ENCODE results near the gene HDAC4.

Gene HDAC4

DNA sequence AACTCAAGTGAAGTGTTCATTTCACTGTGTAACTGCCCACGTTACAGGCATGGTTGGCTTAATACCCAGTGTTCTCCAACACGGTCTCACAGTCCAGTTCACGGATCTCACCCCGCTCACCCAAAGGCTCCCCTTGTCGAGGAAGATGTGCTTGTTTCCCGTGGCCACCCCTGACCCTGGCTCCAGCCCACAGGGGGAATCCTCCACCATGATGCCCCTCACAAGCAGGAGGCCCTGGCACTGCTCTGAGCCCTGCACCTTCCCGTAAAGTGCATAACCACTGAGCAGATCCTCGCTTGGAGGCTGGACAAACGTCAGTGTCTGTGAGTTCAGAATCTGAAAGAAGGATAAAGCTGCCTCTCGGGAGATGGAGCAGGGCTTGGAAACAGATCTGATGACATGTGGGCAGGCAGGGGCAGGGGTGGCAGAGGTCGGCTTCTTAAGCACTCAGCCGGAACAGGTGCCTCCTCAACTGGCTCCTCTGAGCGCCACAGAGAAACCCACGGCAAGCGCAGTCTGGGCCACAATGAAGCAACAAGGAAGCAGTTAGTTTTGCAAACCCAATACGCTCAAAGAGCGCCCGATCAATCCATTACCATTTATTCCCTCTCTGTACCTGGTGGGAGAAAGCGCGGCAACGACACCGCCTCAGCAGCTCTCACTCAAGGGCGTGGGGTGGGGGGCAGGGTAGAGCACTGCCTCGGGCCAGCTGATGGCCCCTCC, 17.6 kb downstream of the HDAC4 start:
- no peak for DNase-seq

DNA sequence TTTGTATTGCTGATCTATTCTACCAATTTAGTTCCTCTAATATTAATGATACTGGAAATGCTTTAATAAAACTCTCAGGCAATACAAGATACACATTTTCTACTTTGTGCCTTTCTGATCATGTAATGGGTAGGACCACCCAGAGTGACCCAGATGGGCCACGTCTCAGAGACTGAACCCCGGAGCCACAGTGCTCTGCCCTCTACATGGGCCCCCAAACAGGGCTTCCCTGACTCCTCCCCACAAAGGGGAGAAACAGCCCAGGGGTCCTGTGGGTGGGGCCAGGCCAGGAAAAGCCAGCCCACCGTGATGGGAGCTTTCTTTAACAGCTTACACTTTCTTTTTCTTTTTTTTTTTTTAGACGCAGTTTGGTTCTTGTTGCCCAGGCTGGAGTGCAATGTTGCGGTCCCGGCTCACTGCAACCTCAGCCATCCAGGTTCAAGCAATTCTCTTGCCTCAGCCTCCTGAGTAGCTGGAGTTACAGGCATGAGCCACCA, 18.4 kb downstream of the HDAC4 start:
- no peak for DNase-seq

DNA sequence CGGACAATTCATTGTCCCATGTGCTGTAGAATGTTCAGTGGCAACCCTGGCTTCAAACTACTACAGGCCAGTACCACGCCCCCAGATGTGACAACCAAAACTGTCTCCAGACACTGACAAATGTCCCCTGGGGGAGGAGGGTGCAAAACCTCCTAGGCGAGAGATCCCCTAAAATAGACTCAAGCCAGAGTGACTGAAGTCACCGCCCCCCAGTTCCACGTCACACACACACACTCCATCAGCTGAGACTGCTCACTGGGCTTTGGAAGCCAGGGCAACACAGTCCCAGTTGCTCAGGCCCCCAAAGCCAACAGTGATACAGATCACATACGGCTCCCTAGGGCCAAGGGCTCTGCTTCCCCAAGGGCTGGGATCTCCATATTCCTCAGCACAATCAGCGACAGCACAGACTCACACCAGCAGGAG, 19.1 kb downstream of the HDAC4 start:
- DNase-seq = peak in 1 of 2 donors; percentile 28

GRCh38 chr2:239380831-239381708, 19.8 kb downstream of the HDAC4 start:
- DNase-seq = peak; percentile 55 to 68

GRCh38 chr2:239379641-239380170, 21.1 kb downstream of the HDAC4 start:
- no peak for DNase-seq

DNA sequence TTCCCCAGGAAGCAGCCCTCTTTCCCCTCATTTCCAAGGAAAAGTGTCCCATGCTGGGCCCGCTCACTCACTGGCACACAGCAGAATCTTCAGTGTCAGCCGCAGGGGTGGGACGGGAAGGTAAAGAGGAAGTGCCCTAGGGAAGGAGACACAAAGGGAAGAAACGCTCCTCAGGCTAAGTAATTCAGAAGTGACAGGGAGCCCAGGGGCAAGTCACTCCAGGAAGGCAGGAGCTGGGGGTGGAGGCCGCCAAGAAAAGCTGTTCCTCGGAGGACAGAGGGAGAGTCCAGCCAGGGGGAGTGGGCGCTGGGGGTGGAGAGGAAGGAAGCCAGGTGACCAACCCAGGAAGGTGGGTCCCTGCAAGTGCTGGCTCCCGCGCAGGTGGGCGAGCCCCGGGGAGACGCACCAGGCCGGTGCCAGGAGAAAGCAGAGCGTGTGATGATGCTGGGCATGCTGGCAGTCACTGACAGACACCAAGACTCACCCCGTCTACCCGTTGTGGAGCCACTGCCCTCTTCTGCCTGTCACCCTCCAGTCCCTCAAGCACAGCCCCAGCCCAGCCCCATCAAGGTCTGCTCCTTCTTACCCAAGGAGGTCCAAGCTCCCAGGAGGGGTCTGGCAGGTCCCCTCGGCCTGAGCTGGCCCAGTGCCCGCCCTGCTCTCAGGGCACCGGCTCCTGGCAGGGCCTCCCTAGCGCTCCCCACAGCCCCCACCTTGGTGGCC, 21.7 kb downstream of the HDAC4 start:
- peak; percentile 36 to 37 for DNase-seq

DNA sequence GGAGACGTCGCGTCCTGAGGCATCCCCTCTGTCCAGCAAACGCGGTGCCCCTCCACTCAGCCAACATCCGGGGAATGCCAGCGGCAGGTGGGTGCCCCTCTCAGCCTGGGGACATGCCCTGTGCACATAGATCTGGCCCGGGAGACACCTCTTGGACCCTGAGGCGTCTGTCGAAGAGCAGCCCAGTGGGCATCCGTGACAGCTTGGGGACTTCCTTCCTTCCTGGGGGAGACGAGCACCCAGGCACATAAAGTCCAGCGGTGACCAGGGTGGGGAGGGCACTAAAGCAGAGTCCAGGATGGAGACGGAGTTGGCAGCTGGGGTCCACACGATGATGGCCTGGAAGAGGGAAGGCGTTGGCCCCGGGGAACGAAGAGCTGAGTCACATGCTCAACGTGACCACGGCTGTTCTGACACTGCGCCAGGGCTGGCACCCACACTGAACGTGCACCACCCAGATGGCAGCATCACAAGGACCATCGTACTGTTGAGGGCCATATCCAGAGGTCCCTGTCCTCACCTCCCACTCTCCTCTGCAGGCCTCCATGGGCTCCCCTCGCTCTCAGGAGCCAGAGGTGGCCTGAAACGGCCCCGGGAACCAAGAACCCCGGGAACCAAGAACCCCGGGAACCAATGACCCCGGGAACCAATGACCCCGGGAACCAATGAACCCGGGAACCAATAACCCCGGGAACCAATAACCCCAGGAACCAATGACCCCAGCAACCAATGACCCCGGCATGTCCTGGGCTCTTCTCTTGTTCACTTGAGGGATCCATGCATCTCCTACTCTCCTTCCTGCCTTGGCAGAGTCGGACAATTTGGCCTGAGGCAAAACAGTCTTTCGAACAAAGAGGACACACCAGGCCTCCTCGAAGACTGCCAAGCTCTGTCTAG, 22.6 kb downstream of the HDAC4 start:
- no peak for DNase-seq

GRCh38 chr2:239377591-239377990, 23.2 kb downstream of the HDAC4 start:
- no peak for DNase-seq

GRCh38 chr2:239376942-239377531, 23.8 kb downstream of the HDAC4 start:
- no peak for DNase-seq

DNA sequence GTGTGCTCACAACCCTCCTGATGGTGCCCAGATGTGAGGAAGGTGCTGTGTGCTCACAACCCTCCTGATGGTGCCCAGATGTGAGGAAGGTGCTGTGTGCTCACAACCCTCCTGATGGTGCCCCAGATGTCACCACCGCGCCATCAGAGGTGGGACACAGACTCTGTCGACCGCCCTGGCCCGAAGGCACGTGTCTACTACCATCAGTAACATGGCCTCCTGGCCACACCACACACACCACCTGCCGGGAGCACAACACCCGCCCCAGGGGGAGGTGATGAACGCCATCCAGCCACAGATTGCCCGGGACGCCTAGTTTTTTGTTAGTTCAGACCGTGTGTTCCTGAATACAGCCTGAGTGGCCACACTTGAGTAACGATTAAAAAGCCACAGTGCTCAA, 24.5 kb downstream of the HDAC4 start:
- no peak for DNase-seq

- DNase-seq = no peak
These were observed 25.4 kb downstream of the HDAC4 start for GRCh38 chr2:239375278-239376061.

DNA sequence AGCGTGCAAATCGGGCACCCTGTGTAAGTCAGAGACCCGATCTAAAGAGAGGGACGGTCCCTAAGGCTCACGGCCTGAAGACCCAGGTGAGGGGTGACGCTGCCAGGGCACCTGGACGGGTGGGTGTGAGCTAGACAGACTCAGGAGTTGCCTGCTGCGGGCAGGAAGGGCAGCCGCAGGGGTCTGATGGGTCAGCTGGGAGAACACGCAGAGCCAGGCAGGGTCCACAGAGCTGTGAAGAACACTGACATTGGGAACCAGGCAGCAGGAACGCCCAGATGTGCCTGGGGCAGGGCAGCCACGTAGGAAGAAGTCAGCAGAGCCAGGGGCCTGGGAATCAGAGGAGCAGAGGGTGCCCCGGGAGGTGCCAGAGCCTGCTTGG, 25.9 kb downstream of the HDAC4 start:
- DNase-seq = no peak

GRCh38 chr2:239372835-239373234, 28.0 kb downstream of the HDAC4 start:
- DNase-seq = no peak

- DNase-seq = no peak
These were observed 28.8 kb downstream of the HDAC4 start for GRCh38 chr2:239371726-239372686.

GRCh38 chr2:239370876-239371725, 29.7 kb downstream of the HDAC4 start:
- DNase-seq = no peak

DNA sequence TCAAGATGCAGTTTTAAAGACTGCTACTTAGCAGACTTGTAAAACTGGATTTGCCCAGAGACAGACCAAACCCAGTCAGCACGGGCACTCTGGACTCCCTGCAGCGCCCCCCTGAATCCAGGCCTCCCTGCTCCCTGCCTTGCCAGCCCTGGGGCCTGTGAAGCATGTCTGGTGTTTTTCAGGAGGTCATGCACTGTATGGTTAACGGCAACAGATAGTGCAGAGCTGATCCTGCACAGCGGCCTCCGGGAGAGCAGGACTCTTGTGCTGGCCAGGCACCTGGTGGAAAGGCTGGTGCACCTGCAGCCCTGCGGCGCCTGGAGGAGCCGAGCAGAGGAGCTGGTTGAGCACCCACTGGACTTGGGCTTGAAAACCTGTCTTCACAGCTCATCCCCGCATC, 30.4 kb downstream of the HDAC4 start:
- DNase-seq = no peak

- peak; percentile 94 to 96 for DNase-seq
These were observed 31.1 kb downstream of the HDAC4 start for GRCh38 chr2:239369631-239370161.

DNA sequence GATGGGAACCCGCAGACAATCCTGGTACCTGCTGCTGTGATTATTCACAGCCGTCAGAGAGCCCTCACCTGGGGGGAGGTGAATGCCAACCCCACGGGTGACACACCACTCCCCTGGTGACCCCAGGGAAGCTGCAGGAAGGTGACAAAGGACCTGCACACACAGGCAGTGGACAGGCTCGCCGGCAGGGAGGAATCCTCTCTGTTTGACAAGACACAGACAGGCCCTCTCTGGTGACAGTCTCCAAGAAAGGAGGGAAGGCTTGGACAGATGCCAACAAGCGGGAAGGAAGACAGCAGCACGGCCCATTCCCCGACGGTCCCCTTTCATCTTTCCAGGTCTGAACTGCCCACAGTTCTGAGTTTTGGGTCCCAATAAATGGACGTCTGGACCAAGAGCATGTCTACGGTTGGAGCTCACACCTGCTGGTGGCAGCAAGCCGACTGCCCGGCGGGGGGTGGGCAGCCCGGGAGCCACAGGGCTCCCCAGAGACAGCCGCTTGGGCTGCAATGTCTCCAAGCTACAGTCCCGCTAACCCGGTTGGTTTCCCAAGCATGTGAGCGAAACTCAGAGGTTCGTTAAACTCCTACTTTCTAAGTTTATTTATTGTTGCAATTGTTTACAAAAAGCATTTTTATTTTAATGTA, 31.8 kb downstream of the HDAC4 start:
- DNase-seq = no peak
